Measurements from ENCODE around the gene TUBB. TPM values are rescaled to one million over a fixed set of nuclear protein-coding genes. Genes with fewer than 3 reads are reported as not detected.

Gene TUBB
- total RNA-seq, 4 donors from 2014 or later: 69.9 to 188 (median 95.6) TPM

GRCh38 chr6:30700340-30700739, 19.8 kb upstream of the TUBB start:
- TF ChIP-seq POLR2A (IDR thresholded peaks at IDR 0.05): no peak
- TF ChIP-seq CTCF (IDR thresholded peaks at IDR 0.05): no peak
- H3K4me3 ChIP-seq: no peak overlapping the region
- H3K27ac ChIP-seq: no peak overlapping the region
- no peaks in the 10 kb centered on the region for H3K4me1 ChIP-seq
- H3K36me3 ChIP-seq: no peaks in the 10 kb centered on the region
- H3K9me3 ChIP-seq: no peaks in the 10 kb centered on the region
- H3K27me3 ChIP-seq: no peaks in the 10 kb centered on the region
- DNase-seq: no peak

- Histone ChIP-seq H3K4me3 (no peak overlapping the region), H3K4me1 (no peaks in the 10 kb centered on the region), H3K36me3 (no peaks in the 10 kb centered on the region), H3K27me3 (no peaks in the 10 kb centered on the region), H3K9me3 (no peaks in the 10 kb centered on the region), H3K27ac (no peak overlapping the region)
- TF ChIP-seq CTCF (IDR thresholded peaks at IDR 0.05): no peak
- no peak for TF ChIP-seq POLR2A (IDR thresholded peaks at IDR 0.05)
- DNase-seq: no peak
Observed at GRCh38 chr6:30703011-30703410, 17.1 kb upstream of the TUBB start.

GRCh38 chr6:30703821-30704220, 16.3 kb upstream of the TUBB start:
- Histone ChIP-seq H3K9me3 (no peaks in the 10 kb centered on the region), H3K27ac (no peak overlapping the region), H3K27me3 (no peaks in the 10 kb centered on the region), H3K4me1 (no peaks in the 10 kb centered on the region), H3K4me3 (no peak overlapping the region), H3K36me3 (no peaks in the 10 kb centered on the region)
- no peak for DNase-seq
- TF ChIP-seq POLR2A (IDR thresholded peaks at IDR 0.05) (no peak), CTCF (IDR thresholded peaks at IDR 0.05) (no peak)

DNA sequence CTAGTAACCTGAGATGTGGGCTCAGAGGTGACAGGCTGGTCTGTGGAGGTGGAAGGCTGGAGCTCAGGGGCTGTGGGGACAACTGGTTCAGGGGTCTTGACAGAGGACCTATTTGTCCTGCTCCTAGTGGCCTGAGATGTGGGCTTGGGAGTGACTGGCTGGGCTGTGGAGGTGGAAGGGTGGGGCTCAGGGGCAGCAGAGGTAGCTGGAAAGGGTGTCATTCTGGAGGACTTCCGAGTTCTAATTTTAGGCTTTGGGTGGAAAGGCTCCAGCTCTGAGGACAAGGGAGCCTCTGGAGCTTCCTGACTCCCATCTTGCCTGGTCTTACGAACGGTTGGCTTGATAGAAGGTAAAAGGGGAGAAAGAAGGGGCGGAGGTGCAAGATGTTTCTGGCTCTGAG, 14.5 kb upstream of the TUBB start:
- Histone ChIP-seq H3K4me3 (no peak overlapping the region), H3K27ac (no peak overlapping the region), H3K9me3 (no peaks in the 10 kb centered on the region), H3K27me3 (no peaks in the 10 kb centered on the region), H3K36me3 (peaks cover 0 to 5% (median 0%) of the 10 kb centered on the region in 3 donors), H3K4me1 (no peaks in the 10 kb centered on the region)
- no peak for TF ChIP-seq CTCF (IDR thresholded peaks at IDR 0.05)
- no peak for TF ChIP-seq POLR2A (IDR thresholded peaks at IDR 0.05)
- no peak for DNase-seq

DNA sequence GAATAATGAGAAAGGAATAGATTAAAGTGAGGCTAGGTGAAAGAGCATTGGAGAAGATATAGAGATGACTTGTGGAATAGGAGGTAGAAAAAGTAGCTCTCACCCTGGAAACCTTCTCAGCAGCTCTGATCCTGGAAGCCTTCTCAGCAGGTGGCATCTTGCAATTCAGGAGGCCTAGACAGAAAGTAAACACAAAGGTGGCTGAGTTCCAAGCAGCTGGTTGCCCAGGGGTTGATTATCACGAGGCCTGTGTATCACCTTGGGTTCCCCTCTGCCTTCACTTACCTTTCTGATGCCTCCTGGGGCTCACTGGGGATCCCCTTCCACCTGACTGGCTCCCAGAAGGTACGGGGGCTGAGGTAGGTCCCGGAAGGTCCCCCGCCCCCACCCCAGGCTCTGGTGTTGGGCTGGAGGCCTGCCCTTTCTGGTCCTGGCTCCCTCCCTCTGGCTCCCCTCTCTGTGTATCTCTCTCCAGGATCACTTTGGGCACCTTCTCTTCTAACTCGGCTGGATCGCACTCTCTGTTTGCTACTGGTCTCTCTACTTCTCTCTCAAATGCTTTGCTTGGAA, 12.8 kb upstream of the TUBB start:
- TF ChIP-seq CTCF (IDR thresholded peaks at IDR 0.05): no peak
- no peak for TF ChIP-seq POLR2A (IDR thresholded peaks at IDR 0.05)
- no peak overlapping the region for H3K4me3 ChIP-seq
- DNase-seq: no peak
- H3K36me3 ChIP-seq: peaks cover 0 to 19% (median 0%) of the 10 kb centered on the region in 3 donors
- H3K9me3 ChIP-seq: no peaks in the 10 kb centered on the region
- H3K4me1 ChIP-seq: no peaks in the 10 kb centered on the region
- H3K27ac ChIP-seq: no peak overlapping the region
- no peaks in the 10 kb centered on the region for H3K27me3 ChIP-seq
